IMR-90 (cell line): ENCODE data around the gene BLTP3B. TPM values are rescaled to one million over a fixed set of nuclear protein-coding genes. Genes with fewer than 3 reads are reported as not detected.

Experiments
- ATAC-seq: fragments of 200-7000 bp; cut with Tn5 transposase; 2 replicates; pipeline ENCODE4 v1.9.1; 2020; ENCODE audit warnings: low read depth, mild to moderate bottlenecking, moderate library complexity
- BruUV-seq: library from RNA; stranded (reverse); fragments of 400-500 nt; replicated peaks from 2 replicates; lab custom pipeline; 2021; lab: Mats Ljungman, UMichigan
- CTCF ChIA-PET: fragments of 300-600 bp; formaldehyde crosslinking; extraction: SDS; loops from one replicate; lab custom pipeline; 2021; ENCODE audit warnings: antibody characterized with exemption; lab: Yijun Ruan, JAX
- POLR2A ChIA-PET: fragments of 300-600 bp; sonication (Branson Sonifier 250); formaldehyde crosslinking; loops from one replicate; lab custom pipeline; 2022; ENCODE audit warnings: antibody characterized with exemption; ENCODE audit not compliant: unreplicated experiment; lab: Charles Lee
- DNase-seq: peaks from one replicate; pipeline ENCODE4 v3.0.0; 2013
- H2AFZ ChIP-seq: replicated peaks from 2 replicates; pipeline ENCODE3; 2013; ENCODE audit warnings: low read length, mild to moderate bottlenecking; ENCODE audit not compliant: poor library complexity
- H2AK5ac ChIP-seq: 2 replicates; pipeline ENCODE4 v1.6.1; 2013; ENCODE audit warnings: low read depth, low read length, inconsistent platforms
- H2AK9ac ChIP-seq: replicated peaks from 2 replicates; pipeline ENCODE3; 2013; ENCODE audit warnings: mild to moderate bottlenecking, low read depth, low read length, moderate library complexity; ENCODE audit not compliant: poor library complexity
- H2BK120ac ChIP-seq: 2 replicates; pipeline ENCODE4 v1.6.1; 2013; ENCODE audit warnings: low read depth, low read length, inconsistent platforms
- H2BK15ac ChIP-seq: 3 replicates; pipeline ENCODE4 v1.6.1; 2013; ENCODE audit warnings: low read depth, low read length, inconsistent platforms
- H2BK20ac ChIP-seq: 2 replicates; pipeline ENCODE4 v1.6.1; 2013; ENCODE audit warnings: low read depth, mild to moderate bottlenecking, inconsistent platforms, low read length, moderate library complexity
- H2BK5ac ChIP-seq: 2 replicates; pipeline ENCODE4 v1.6.1; 2013; ENCODE audit warnings: mild to moderate bottlenecking, low read depth, low read length, inconsistent platforms; ENCODE audit not compliant: poor library complexity, severe bottlenecking
- H3K14ac ChIP-seq: replicated peaks from 2 replicates; pipeline ENCODE4 v1.6.1; 2013; ENCODE audit warnings: low read depth, low read length, inconsistent platforms
- H3K18ac ChIP-seq: 2 replicates; pipeline ENCODE4 v1.6.1; 2013; ENCODE audit warnings: low read depth, low read length, control low read depth
- H3K23ac ChIP-seq: 2 replicates; pipeline ENCODE4 v1.6.1; 2013; ENCODE audit warnings: low read depth, low read length, inconsistent platforms
- H3K27ac ChIP-seq: 2 replicates; pipeline ENCODE4 v1.5.1; 2013; ENCODE audit warnings: mild to moderate bottlenecking, control low read depth, low read length; ENCODE audit not compliant: insufficient read depth
- H3K27me3 ChIP-seq: 2 replicates; pipeline ENCODE4 v1.6.1; 2013; ENCODE audit warnings: low read length; ENCODE audit not compliant: control insufficient read depth, insufficient read depth
- H3K36me3 ChIP-seq: 2 replicates; pipeline ENCODE4 v1.6.1; 2013; ENCODE audit warnings: low read length, mixed read lengths; ENCODE audit not compliant: control insufficient read depth, insufficient read depth
- H3K4ac ChIP-seq: 2 replicates; pipeline ENCODE4 v1.6.1; 2013; ENCODE audit warnings: low read depth, low read length, inconsistent platforms
- H3K4me1 ChIP-seq: 2 replicates; pipeline ENCODE4 v1.6.1; 2013; ENCODE audit warnings: low read length, mixed read lengths; ENCODE audit not compliant: control insufficient read depth, insufficient read depth
- H3K4me2 ChIP-seq: 2 replicates; pipeline ENCODE4 v1.6.1; 2013; ENCODE audit warnings: low read depth, mild to moderate bottlenecking, control low read depth, low read length, moderate library complexity
- H3K4me3 ChIP-seq: 2 replicates; pipeline ENCODE4 v1.5.1; 2013; ENCODE audit warnings: low read depth, mild to moderate bottlenecking, control low read depth, low read length, moderate library complexity; ENCODE audit not compliant: insufficient read depth
- H3K56ac ChIP-seq: 2 replicates; pipeline ENCODE4 v1.6.1; 2013; ENCODE audit warnings: low read length, inconsistent platforms; ENCODE audit not compliant: insufficient read depth; ENCODE audit errors: extremely low read depth
- H3K79me1 ChIP-seq, 2 experiments: 2 replicates each; pipeline ENCODE4 v1.6.1; 2013; ENCODE audit warnings: low read length in 2 of 2, inconsistent platforms in 1 of 2, low read depth in 1 of 2
- H3K9ac ChIP-seq: 2 replicates; pipeline ENCODE4 v1.6.1; 2013; ENCODE audit warnings: low read depth, low read length, control low read depth
- H3K9me1 ChIP-seq: 2 replicates; pipeline ENCODE4 v1.6.1; 2013; ENCODE audit warnings: low read length, inconsistent platforms; ENCODE audit not compliant: insufficient read depth
- H3K9me3 ChIP-seq: 2 replicates; pipeline ENCODE4 v1.6.1; 2013; ENCODE audit warnings: low read length; ENCODE audit not compliant: control insufficient read depth, insufficient read depth
- H4K20me1 ChIP-seq: 2 replicates; pipeline ENCODE4 v1.6.1; 2013; ENCODE audit warnings: low read length, inconsistent platforms; ENCODE audit not compliant: insufficient read depth
- H4K5ac ChIP-seq: 2 replicates; pipeline ENCODE4 v1.6.1; 2013; ENCODE audit warnings: mild to moderate bottlenecking, low read depth, low read length, control low read depth
- H4K8ac ChIP-seq, 2 experiments: 2 replicates each; pipeline ENCODE4 v1.6.1; 2013; ENCODE audit warnings: low read depth in 2 of 2, low read length in 2 of 2, control low read depth in 1 of 2, inconsistent platforms in 1 of 2
- H4K91ac ChIP-seq: 2 replicates; pipeline ENCODE4 v1.6.1; 2013; ENCODE audit warnings: low read depth, low read length, inconsistent platforms; ENCODE audit not compliant: insufficient read depth
- BHLHE40 ChIP-seq: fragments of 150-350 bp; IDR thresholded peaks from 2 replicates; pipeline ENCODE4 v1.6.1; 2016; ENCODE audit warnings: mild to moderate bottlenecking, low read depth, low read length
- CEBPB ChIP-seq: IDR thresholded peaks from 2 replicates; pipeline ENCODE4 v1.6.1; 2012; ENCODE audit warnings: low read depth, low read length, improper control_type of control experiment
- CHD1 ChIP-seq: IDR thresholded peaks from 2 replicates; pipeline ENCODE4 v1.6.1; 2012; ENCODE audit warnings: low read depth, low read length, improper control_type of control experiment
- CTCF ChIP-seq: conservative IDR thresholded peaks from 2 replicates; pipeline ENCODE4 v1.5.1; 2012; ENCODE audit warnings: mild to moderate bottlenecking, low read depth, low read length, improper control_type of control experiment
- ELK1 ChIP-seq: fragments of 150-350 bp; IDR thresholded peaks from 2 replicates; pipeline ENCODE4 v1.6.1; 2016; ENCODE audit warnings: low read depth, mild to moderate bottlenecking, low read length, moderate library complexity, borderline replicate concordance
- FOS ChIP-seq: fragments of 150-350 bp; IDR thresholded peaks from 2 replicates; pipeline ENCODE4 v1.6.1; 2016; ENCODE audit warnings: low read depth, low read length
- MAFK ChIP-seq: IDR thresholded peaks from 2 replicates; pipeline ENCODE4 v1.6.1; 2012; ENCODE audit warnings: low read depth, low read length, improper control_type of control experiment
- MAZ ChIP-seq: IDR thresholded peaks from 2 replicates; pipeline ENCODE4 v1.6.1; 2012; ENCODE audit warnings: low read depth, mild to moderate bottlenecking, low read length, improper control_type of control experiment, moderate library complexity, borderline replicate concordance
- NFE2L2 ChIP-seq: fragments of 150-350 bp; IDR thresholded peaks from 2 replicates; pipeline ENCODE4 v1.6.1; 2016; ENCODE audit warnings: low read depth, mild to moderate bottlenecking, low read length
- POLR2A ChIP-seq: IDR thresholded peaks from 2 replicates; pipeline ENCODE4 v1.6.1; 2012; ENCODE audit warnings: mild to moderate bottlenecking, low read depth, low read length
- RAD21 ChIP-seq: IDR thresholded peaks from 2 replicates; pipeline ENCODE4 v1.6.1; 2012; ENCODE audit warnings: low read length, improper control_type of control experiment
- RFX5 ChIP-seq: IDR thresholded peaks from 2 replicates; pipeline ENCODE4 v1.8.0; 2012; ENCODE audit warnings: low read depth, mild to moderate bottlenecking, low read length, moderate library complexity
- SMC3 ChIP-seq: fragments of 150-350 bp; IDR thresholded peaks from 2 replicates; pipeline ENCODE4 v1.6.1; 2016; ENCODE audit warnings: low read depth, mild to moderate bottlenecking, antibody characterized with exemption, low read length, moderate library complexity
- USF2 ChIP-seq: fragments of 150-350 bp; IDR thresholded peaks from 2 replicates; pipeline ENCODE4 v1.6.1; 2017; ENCODE audit warnings: mild to moderate bottlenecking, antibody characterized with exemption, low read length, low read depth
- WGBS, 2 experiments: methylation state at CpG; one replicate each; pipeline versions ENCODE4 v1.1.5 to v1.1.7; 2013; ENCODE audit warnings: missing lambda C conversion rate in 2 of 2; ENCODE audit not compliant: insufficient read length in 1 of 2; ENCODE audit errors: extremely low coverage in 2 of 2; 5-methylcytosine and 5-hydroxymethylcytosine counted together
- dilution Hi-C: fragments of 300-500 bp; cut with HindIII; formaldehyde crosslinking; loops from one replicate; pipeline ENCODE4 v1.14.3; 2018; ENCODE audit warnings: low sequenced_read_pairs; ENCODE audit not compliant: unreplicated experiment
- in situ Hi-C: fragments of 300-500 bp; cut with MboI; formaldehyde crosslinking; loops from 3 replicates; pipeline ENCODE4 v1.14.3; 2019; ENCODE audit warnings: low sequenced_read_pairs, inconsistent platforms, mixed read lengths
- intact Hi-C: fragments of 100-400 bp; cut with micrococcal nuclease; formaldehyde crosslinking; loops from 2 replicates; pipeline ENCODE4 v1.10.0; 2022
- polyA plus RNA-seq, 3 experiments: library from polyadenylated mRNA; depleted of rRNA; stranded (reverse); fragments of >200 nt; gene quantifications; 2 replicates each; pipeline ENCODE4 v1.2.3, GENCODE V29; 2012; ENCODE audit warnings: low replicate concordance in 1 of 3
- total RNA-seq: library from RNA; depleted of rRNA; stranded (reverse); fragments of >200 nt; gene quantifications from 2 replicates; pipeline ENCODE4 v1.2.3, GENCODE V29; 2012

BLTP3B gene
- total and polyA plus RNA-seq, 2 of the 4 experiments (the other 2 are of a cell fraction): 8.9 to 38.7 TPM

GRCh38 chr12:100146252-100146651, 3.6 kb upstream of the BLTP3B start:
- H4K20me1 ChIP-seq: no peaks in the 10 kb centered on the region
- peaks cover 3 to 4% of the 10 kb centered on the region in 2 experiments; a peak in 2 of 4 replicates for H3K79me1 ChIP-seq
- ChIA-PET POLR2A (no interaction called here), CTCF (interaction anchor here (0.6 to 1.0 kb wide), 2 partner anchors 8 to 75 kb away, joined by 3 to 5 read pairs; no protein-coding TSS in a partner anchor)
- BruUV-seq: no TSS peak
- H3K56ac ChIP-seq: no peak overlapping the region
- no peak overlapping the region for H3K18ac ChIP-seq
- no peak overlapping the region for H4K8ac ChIP-seq
- H3K4me3 ChIP-seq: no peak overlapping the region
- H3K36me3 ChIP-seq: no peaks in the 10 kb centered on the region
- no peak overlapping the region for H4K91ac ChIP-seq
- no peak overlapping the region for H3K4me2 ChIP-seq
- H3K27ac ChIP-seq: no peak overlapping the region
- H3K4ac ChIP-seq: no peak overlapping the region
- no peak overlapping the region for H2BK5ac ChIP-seq
- H3K23ac ChIP-seq: no peak overlapping the region
- H2AK5ac ChIP-seq: no peak overlapping the region
- in situ Hi-C loops (no loop called here), intact Hi-C loops (no loop called here), dilution Hi-C loops (no loop called here)
- H2AFZ ChIP-seq: no peak overlapping the region
- H3K14ac ChIP-seq: no peak overlapping the region
- no peak overlapping the region for H2BK20ac ChIP-seq
- H2BK15ac ChIP-seq: no peak overlapping the region
- no peak overlapping the region for H3K9ac ChIP-seq
- no CpG with 5 or more reads among the region's 2 CpGs for WGBS, 2 experiments
- H3K27me3 ChIP-seq: no peaks in the 10 kb centered on the region
- no peak overlapping the region for H2AK9ac ChIP-seq
- no peak overlapping the region for H4K5ac ChIP-seq
- no peaks in the 10 kb centered on the region for H3K9me1 ChIP-seq
- 0 out of 2 replicates have a peak, but pooled peaks cover 2% of the 10 kb centered on the region for H3K9me3 ChIP-seq
- ATAC-seq: no peak
- H3K4me1 ChIP-seq: no peaks in the 10 kb centered on the region
- DNase-seq: no peak
- TF ChIP-seq MAFK: no peak
- TF ChIP-seq USF2: no peak
- no peak for TF ChIP-seq BHLHE40
- TF ChIP-seq RAD21: no peak
- no peak for TF ChIP-seq SMC3
- TF ChIP-seq FOS: no peak
- TF ChIP-seq CTCF: no peak
- no peak for TF ChIP-seq CHD1
- no peak for TF ChIP-seq NFE2L2
- TF ChIP-seq ELK1: no peak
- TF ChIP-seq POLR2A: no peak
- TF ChIP-seq CEBPB: no peak
- no peak for TF ChIP-seq MAZ
- no peak for TF ChIP-seq RFX5
- H2BK120ac ChIP-seq: no peak overlapping the region
